Measurements from ENCODE around the gene NEURL1.
A peak's percentile ranks its signal among the peaks of the same experiment; 100 is the strongest.

NEURL1 gene

GRCh38 chr10:103610921-103611511, 117.5 kb downstream of the NEURL1 start:
- no peak for DNase-seq

- DNase-seq: peak in 1 of 2 donors; percentile 31
Measured at GRCh38 chr10:103612462-103613365, 119.2 kb downstream of the NEURL1 start.

GRCh38 chr10:103613616-103614015, 120.1 kb downstream of the NEURL1 start:
- DNase-seq: no peak

GRCh38 chr10:103614306-103615158, 121.0 kb downstream of the NEURL1 start:
- no peak for DNase-seq

- no peak for DNase-seq
Measured at GRCh38 chr10:103616705-103617601, 123.4 kb downstream of the NEURL1 start.

- DNase-seq: no peak
Measured at GRCh38 chr10:103617602-103618385, 124.3 kb downstream of the NEURL1 start.

GRCh38 chr10:103618575-103619423, 125.3 kb downstream of the NEURL1 start:
- DNase-seq: peak; percentile 51 to 58

GRCh38 chr10:103619424-103620351, 126.2 kb downstream of the NEURL1 start:
- DNase-seq: no peak

- DNase-seq: no peak
Measured at GRCh38 chr10:103620352-103620740, 126.8 kb downstream of the NEURL1 start.

- DNase-seq: no peak
Measured at GRCh38 chr10:103620891-103621782, 127.6 kb downstream of the NEURL1 start.

- DNase-seq: no peak
Measured at GRCh38 chr10:103621783-103622125, 128.2 kb downstream of the NEURL1 start.

GRCh38 chr10:103622286-103622685, 128.8 kb downstream of the NEURL1 start:
- DNase-seq: no peak

- DNase-seq: no peak
Measured at GRCh38 chr10:103622935-103623574, 129.6 kb downstream of the NEURL1 start.

- peak; percentile 20 to 27 for DNase-seq
Measured at GRCh38 chr10:103626178-103626577, 132.7 kb downstream of the NEURL1 start.

- DNase-seq: no peak
Measured at GRCh38 chr10:103627111-103627892, 133.8 kb downstream of the NEURL1 start.

- no peak for DNase-seq
Measured at GRCh38 chr10:103627893-103628292, 134.4 kb downstream of the NEURL1 start.

GRCh38 chr10:103629581-103629980, 136.1 kb downstream of the NEURL1 start:
- no peak for DNase-seq
